NCI-H2081 treated with DMSO at 0.1 percent for 48 hours (cell line): Measurements from ENCODE around the gene MAPK11.

Source experiments
- DNase-seq: peaks from one replicate; lab custom pipeline; 2025; lab: John Stamatoyannopoulos, UW

The MAPK11 gene

GRCh38 chr22:50269970-50270665 lies at the start of gene MAPK11:
Gene MAPK11 (minus strand): TSS chr22:50270380. CDS start chr22:50270292, 88 bp downstream.
- DNase-seq = no peak

- no peak for DNase-seq
Observed at GRCh38 chr22:50319503-50319951, 49.3 kb upstream of the MAPK11 start.

GRCh38 chr22:50318698-50319411 lies 48.7 kb upstream of the MAPK11 start:
- DNase-seq = no peak

- DNase-seq = no peak
Observed at GRCh38 chr22:50318356-50318697, 48.1 kb upstream of the MAPK11 start.

- no peak for DNase-seq
Observed at GRCh38 chr22:50317674-50318073, 47.5 kb upstream of the MAPK11 start.

- DNase-seq = no peak
Observed at GRCh38 chr22:50317178-50317577, 47.0 kb upstream of the MAPK11 start.

GRCh38 chr22:50316114-50317065 lies 46.2 kb upstream of the MAPK11 start:
- DNase-seq = no peak

- no peak for DNase-seq
Observed at GRCh38 chr22:50315289-50316113, 45.3 kb upstream of the MAPK11 start.

GRCh38 chr22:50314455-50315288 lies 44.5 kb upstream of the MAPK11 start:
- DNase-seq = no peak

GRCh38 chr22:50314081-50314454 lies 43.9 kb upstream of the MAPK11 start:
- DNase-seq = no peak

- no peak for DNase-seq
Observed at GRCh38 chr22:50313600-50313999, 43.4 kb upstream of the MAPK11 start.

GRCh38 chr22:50313021-50313420 lies 42.8 kb upstream of the MAPK11 start:
- DNase-seq = no peak

- DNase-seq = no peak
Observed at GRCh38 chr22:50312371-50312770, 42.2 kb upstream of the MAPK11 start.

- no peak for DNase-seq
Observed at GRCh38 chr22:50311606-50312351, 41.6 kb upstream of the MAPK11 start.

- no peak for DNase-seq
Observed at GRCh38 chr22:50310949-50311444, 40.8 kb upstream of the MAPK11 start.

- no peak for DNase-seq
Observed at GRCh38 chr22:50310031-50310722, 40.0 kb upstream of the MAPK11 start.

- DNase-seq = no peak
Observed at GRCh38 chr22:50309601-50309991, 39.4 kb upstream of the MAPK11 start.

GRCh38 chr22:50308986-50309600 lies 38.9 kb upstream of the MAPK11 start:
- DNase-seq = no peak

- no peak for DNase-seq
Observed at GRCh38 chr22:50308597-50308935, 38.4 kb upstream of the MAPK11 start.
